ENCODE measurements around the gene SPAM1.
"Not testable (repeated sequence)": the region's sequence is repeated elsewhere in the genome, so short reads cannot be mapped to it uniquely, and the experiment has no call there.

Gene SPAM1

GRCh38 chr7:123945938-123946337 is 20.9 kb downstream of the SPAM1 start:
- FAIRE-seq (no peak), DNase-seq (ENCODE audit: insufficient read length, low spot score) (no peak)

GRCh38 chr7:123948136-123948535 is 23.1 kb downstream of the SPAM1 start:
- no peak for FAIRE-seq
- no peak for DNase-seq (ENCODE audit: insufficient read length, low spot score)

GRCh38 chr7:123958186-123958703 is 33.2 kb downstream of the SPAM1 start:
- FAIRE-seq = no peak
- no peak for DNase-seq (ENCODE audit: insufficient read length, low spot score)

GRCh38 chr7:123961771-123962170 is 36.7 kb downstream of the SPAM1 start:
- FAIRE-seq (no peak), DNase-seq (ENCODE audit: insufficient read length, low spot score) (no peak)

GRCh38 chr7:123966936-123967335 is 41.9 kb downstream of the SPAM1 start:
- no peak for DNase-seq (ENCODE audit: insufficient read length, low spot score)

GRCh38 chr7:123972045-123972444 is 47.0 kb downstream of the SPAM1 start:
- no peak for FAIRE-seq
- no peak for DNase-seq (ENCODE audit: insufficient read length, low spot score)

More at GRCh38 chr7:123966936-123967335, 41.9 kb downstream of the SPAM1 start:
- no peak for FAIRE-seq

GRCh38 chr7:123972831-123973230 is 47.8 kb downstream of the SPAM1 start:
- no peak for DNase-seq (ENCODE audit: insufficient read length, low spot score)
- FAIRE-seq = no peak

- FAIRE-seq (no peak), DNase-seq (ENCODE audit: insufficient read length, low spot score) (no peak)
Observed at GRCh38 chr7:123974326-123974908, 49.4 kb downstream of the SPAM1 start.

GRCh38 chr7:123975084-123975483 is 50.0 kb downstream of the SPAM1 start:
- no peak for DNase-seq (ENCODE audit: insufficient read length, low spot score)
- FAIRE-seq = no peak

GRCh38 chr7:123977081-123977480 is 52.0 kb downstream of the SPAM1 start:
- DNase-seq (ENCODE audit: insufficient read length, low spot score) (no peak), FAIRE-seq (no peak)

GRCh38 chr7:123979876-123980275 is 54.8 kb downstream of the SPAM1 start:
- FAIRE-seq = no peak
- DNase-seq (ENCODE audit: insufficient read length, low spot score) = no peak

- FAIRE-seq = no peak
- DNase-seq (ENCODE audit: insufficient read length, low spot score) = no peak
Observed at GRCh38 chr7:123987445-123987844, 62.4 kb downstream of the SPAM1 start.

- no peak for DNase-seq (ENCODE audit: insufficient read length, low spot score)
- no peak for FAIRE-seq
Observed at GRCh38 chr7:123992913-123993518, 68.0 kb downstream of the SPAM1 start.

- FAIRE-seq = no peak
- DNase-seq (ENCODE audit: insufficient read length, low spot score) = no peak
Observed at GRCh38 chr7:123993996-123994395, 69.0 kb downstream of the SPAM1 start.

- DNase-seq (ENCODE audit: insufficient read length, low spot score) (no peak), FAIRE-seq (no peak)
Observed at GRCh38 chr7:123994449-123994848, 69.4 kb downstream of the SPAM1 start.

GRCh38 chr7:123995617-123996326 is 70.7 kb downstream of the SPAM1 start:
- FAIRE-seq (no peak), DNase-seq (ENCODE audit: insufficient read length, low spot score) (no peak)

GRCh38 chr7:123996327-123996625 is 71.2 kb downstream of the SPAM1 start:
- DNase-seq (ENCODE audit: insufficient read length, low spot score) (no peak), FAIRE-seq (no peak)

- DNase-seq (ENCODE audit: insufficient read length, low spot score) = no peak
Observed at GRCh38 chr7:123998921-123999320, 73.9 kb downstream of the SPAM1 start.

GRCh38 chr7:123999703-124000102 is 74.7 kb downstream of the SPAM1 start:
- DNase-seq (ENCODE audit: insufficient read length, low spot score) (no peak), FAIRE-seq (no peak)

More at GRCh38 chr7:123998921-123999320, 73.9 kb downstream of the SPAM1 start:
- FAIRE-seq = no peak

GRCh38 chr7:124008296-124008695 is 83.3 kb downstream of the SPAM1 start:
- FAIRE-seq; DNase-seq (ENCODE audit: insufficient read length, low spot score): not testable (repeated sequence)

- DNase-seq (ENCODE audit: insufficient read length, low spot score) = no peak
- no peak for FAIRE-seq
Observed at GRCh38 chr7:124009321-124009720, 84.3 kb downstream of the SPAM1 start.

All from GM19239 (cell line).